HepG2 (cell line): ENCODE results near the gene NOL4L. TPM values are rescaled to one million over a fixed set of nuclear protein-coding genes. Genes with fewer than 3 reads are reported as not detected.
A peak's percentile ranks its signal among the peaks of the same experiment; 100 is the strongest.

ENCODE experiments used
- AGO1 ChIP-seq: fragments of 200-400 bp; formaldehyde crosslinking; IDR thresholded peaks from 2 replicates; pipeline ENCODE4 v1.6.1; 2017; ENCODE audit warnings: mild to moderate bottlenecking, low read depth, low read length, moderate library complexity; ENCODE audit not compliant: poor library complexity, severe bottlenecking
- BORCS8-MEF2B ChIP-seq: sonication (generic); formaldehyde crosslinking; IDR thresholded peaks from 2 replicates; pipeline ENCODE4 v1.8.0; 2022; ENCODE audit warnings: mild to moderate bottlenecking, missing genetic modification reagents
- FOXA3 ChIP-seq: IDR thresholded peaks from 2 replicates; pipeline ENCODE4 v1.6.1; 2016; ENCODE audit warnings: missing genetic modification reagents, missing compliant biosample characterization
- GATAD2A ChIP-seq: IDR thresholded peaks from 2 replicates; pipeline ENCODE4 v1.6.1; 2016
- IKZF4 ChIP-seq: sonication (generic); formaldehyde crosslinking; IDR thresholded peaks from 2 replicates; pipeline ENCODE4 v1.5.1; 2020; ENCODE audit warnings: borderline replicate concordance, mild to moderate bottlenecking, low read depth, missing genetic modification reagents; ENCODE audit errors: not compliant biosample characterization
- JARID2 ChIP-seq: sonication (generic); formaldehyde crosslinking; IDR thresholded peaks from 2 replicates; pipeline ENCODE4 v1.8.1; 2023; ENCODE audit warnings: missing genetic modification reagents, inconsistent platforms; ENCODE audit not compliant: insufficient replicate concordance
- JUNB ChIP-seq: sonication (generic); formaldehyde crosslinking; IDR thresholded peaks from 2 replicates; pipeline ENCODE4 v1.8.0; 2022; ENCODE audit warnings: missing genetic modification reagents, mild to moderate bottlenecking, borderline replicate concordance
- KLF9 ChIP-seq: IDR thresholded peaks from 2 replicates; pipeline ENCODE4 v1.6.1; 2016; ENCODE audit warnings: low read depth
- MED8 ChIP-seq: sonication (generic); formaldehyde crosslinking; IDR thresholded peaks from 2 replicates; pipeline ENCODE4 v1.8.1; 2023; ENCODE audit warnings: mild to moderate bottlenecking, missing genetic modification reagents; ENCODE audit not compliant: insufficient replicate concordance
- NFIB ChIP-seq: sonication (generic); formaldehyde crosslinking; IDR thresholded peaks from 2 replicates; pipeline ENCODE4 v1.9.0; 2021; ENCODE audit warnings: missing genetic modification reagents, mild to moderate bottlenecking, borderline replicate concordance
- PATZ1 ChIP-seq: sonication (generic); formaldehyde crosslinking; IDR thresholded peaks from 2 replicates; pipeline ENCODE4 v1.4.0; 2020; ENCODE audit warnings: missing genetic modification reagents
- PHF21A ChIP-seq: sonication (generic); formaldehyde crosslinking; IDR thresholded peaks from 2 replicates; pipeline ENCODE4 v1.5.0; 2020; ENCODE audit warnings: mild to moderate bottlenecking, missing genetic modification reagents
- PHF5A ChIP-seq: IDR thresholded peaks from one replicate; pipeline ENCODE4 v1.6.1; 2018; ENCODE audit warnings: low read depth, missing genetic modification reagents; ENCODE audit not compliant: unreplicated experiment
- POGK ChIP-seq: sonication (generic); formaldehyde crosslinking; conservative IDR thresholded peaks from 2 replicates; pipeline ENCODE4 v1.8.0; 2022; ENCODE audit warnings: mild to moderate bottlenecking, moderate library complexity, missing genetic modification reagents
- SMAD1 ChIP-seq: sonication (generic); formaldehyde crosslinking; IDR thresholded peaks from 2 replicates; pipeline ENCODE4 v1.4.0; 2020; ENCODE audit warnings: missing genetic modification reagents, low read depth, mild to moderate bottlenecking, borderline replicate concordance
- SP1 ChIP-seq, 2 experiments: fragments of 450-650 bp in 1 of 2; sonication (generic) in 1 of 2; formaldehyde crosslinking in 1 of 2; IDR thresholded peaks; 2 replicates each; pipeline versions ENCODE4 v1.4.0 to v1.6.1; 2016 to 2020; ENCODE audit warnings: missing genetic modification reagents in 1 of 2
- XRCC5 ChIP-seq: fragments of 200-400 bp; formaldehyde crosslinking; optimal IDR thresholded peaks from 2 replicates; pipeline ENCODE3; 2017; ENCODE audit warnings: mild to moderate bottlenecking, low read length
- ZFP90 ChIP-seq: sonication (generic); formaldehyde crosslinking; IDR thresholded peaks from 2 replicates; pipeline ENCODE4 v1.8.0; 2022; ENCODE audit warnings: missing genetic modification reagents, mild to moderate bottlenecking, inconsistent platforms, borderline replicate concordance
- ZNF451 ChIP-seq: sonication (generic); formaldehyde crosslinking; IDR thresholded peaks from 2 replicates; pipeline ENCODE4 v1.5.0; 2020; ENCODE audit warnings: mild to moderate bottlenecking, missing genetic modification reagents
- ZNF501 ChIP-seq: sonication (generic); formaldehyde crosslinking; IDR thresholded peaks from 2 replicates; pipeline ENCODE4 v1.5.1; 2020; ENCODE audit warnings: mild to moderate bottlenecking, moderate library complexity, missing genetic modification reagents
- ZNF556 ChIP-seq: sonication (generic); formaldehyde crosslinking; IDR thresholded peaks from 2 replicates; pipeline ENCODE4 v1.4.0; 2020; ENCODE audit warnings: mild to moderate bottlenecking, missing genetic modification reagents, borderline replicate concordance
- ZNF576 ChIP-seq: sonication (generic); formaldehyde crosslinking; IDR thresholded peaks from 2 replicates; pipeline ENCODE4 v1.4.0; 2020; ENCODE audit warnings: mild to moderate bottlenecking, missing genetic modification reagents
- ZNF790 ChIP-seq: sonication (generic); formaldehyde crosslinking; IDR thresholded peaks from 2 replicates; pipeline ENCODE4 v1.8.0; 2022; ENCODE audit warnings: missing genetic modification reagents, mild to moderate bottlenecking, borderline replicate concordance
- ZNF839 ChIP-seq: sonication (generic); formaldehyde crosslinking; IDR thresholded peaks from 2 replicates; pipeline ENCODE4 v1.4.0; 2020; ENCODE audit warnings: missing genetic modification reagents, mild to moderate bottlenecking, borderline replicate concordance
- ZNF883 ChIP-seq: sonication (generic); formaldehyde crosslinking; IDR thresholded peaks from 2 replicates; pipeline ENCODE4 v1.5.1; 2020; ENCODE audit warnings: mild to moderate bottlenecking, missing genetic modification reagents; ENCODE audit errors: not compliant biosample characterization
- polyA plus RNA-seq, 8 experiments: library from polyadenylated mRNA; depleted of rRNA in 3 of 8; stranded (reverse) in 7 of 8; unstranded in 1 of 8; fragments of >200 nt; fragmentation: Illumina TruSeq in 4 of 8; extraction: Trizol in 4 of 8; gene quantifications; 2 replicates each; pipeline versions ENCODE4 v1.2.1 to v1.2.3, GENCODE V29; 2011 to 2016; ENCODE audit warnings: low read depth in 4 of 8, missing spikeins in 1 of 8, mixed read lengths in 1 of 8; ENCODE audit not compliant: insufficient read depth in 1 of 8
- total RNA-seq, 5 experiments: library from RNA; depleted of rRNA; stranded (reverse); fragments of >200 nt; fragmentation: Illumina TruSeq; extraction: Trizol; gene quantifications; 2 replicates each; pipeline ENCODE4 v1.2.3, GENCODE V29; 2016; ENCODE audit warnings: low read depth in 1 of 5

Gene NOL4L
- total and polyA plus RNA-seq, 2 of the 13 experiments (the other 11 are each of a cell fraction or from before 2014, with no cell fraction given), result 16.6 to 35.4 TPM

- TF ChIP-seq ZNF556 (CRISPR knock-in tag), result no peak
- no peak for TF ChIP-seq JUNB (CRISPR knock-in tag)
- TF ChIP-seq SMAD1 (CRISPR knock-in tag), result 0 out of 2 replicates have a peak, but pooled peaks have one; percentile 17
- TF ChIP-seq POGK (CRISPR knock-in tag), result peak; percentile 10; the same call in 1 of the 2 replicates
- no peak for TF ChIP-seq ZNF839 (CRISPR knock-in tag)
- TF ChIP-seq PATZ1 (CRISPR knock-in tag), result 0 out of 2 replicates have a peak, but pooled peaks have one; percentile 20
- TF ChIP-seq BORCS8-MEF2B (CRISPR knock-in tag), result peak; percentile 16; the same call in 1 of the 2 replicates
- TF ChIP-seq ZNF790 (CRISPR knock-in tag), result no peak
- no peak for TF ChIP-seq NFIB (CRISPR knock-in tag)
- TF ChIP-seq ZNF576 (CRISPR knock-in tag), result no peak; the same call in 1 of the 2 replicates
- peak; percentile 91 for TF ChIP-seq ZNF501 (CRISPR knock-in tag)
- TF ChIP-seq FOXA3 (CRISPR knock-in tag), result peak; percentile 43; the same call in 1 of the 2 replicates
- no peak for TF ChIP-seq AGO1
- TF ChIP-seq JARID2 (CRISPR knock-in tag), result peak; percentile 32
- peak; percentile 22 for TF ChIP-seq MED8 (CRISPR knock-in tag)
- TF ChIP-seq ZNF451 (CRISPR knock-in tag), result peak; percentile 90
- peak; percentile 54 for TF ChIP-seq PHF21A (CRISPR knock-in tag)
- TF ChIP-seq SP1 (IDR thresholded peaks at IDR 0.05), result no peak
- TF ChIP-seq SP1 (CRISPR knock-in tag; IDR thresholded peaks at IDR 0.05), result 0 out of 2 replicates have a peak, but pooled peaks have one; percentile 23
- no peak for TF ChIP-seq PHF5A (CRISPR knock-in tag)
- TF ChIP-seq IKZF4, result peak; percentile 73
- no peak for TF ChIP-seq ZFP90
- peak; percentile 54; the same call in 1 of the 2 replicates for TF ChIP-seq GATAD2A
- peak; percentile 11 for TF ChIP-seq XRCC5
- TF ChIP-seq KLF9, result peak; percentile 61; the same call in 1 of the 2 replicates
- peak; percentile 26 for TF ChIP-seq ZNF883 (CRISPR knock-in tag)
These were observed 28.6 kb downstream of the NOL4L start (continued) for GRCh38 chr20:32556312-32557184.
